GM10248 (cell line): Measurements from ENCODE around the gene KLHL29.

ENCODE experiments used
- CTCF ChIA-PET: fragments of 300-600 bp; sonication (Branson Sonifier 250); formaldehyde crosslinking; extraction: SDS; loops from one replicate; lab custom pipeline; 2021; ENCODE audit warnings: antibody characterized with exemption; lab: Yijun Ruan, JAX
- POLR2A ChIA-PET: fragments of 350-650 bp; sonication (Branson Sonifier 250); formaldehyde crosslinking; extraction: SDS; loops from one replicate; lab custom pipeline; 2020; ENCODE audit warnings: antibody characterized with exemption; lab: Yijun Ruan, JAX
- DNase-seq: peaks from one replicate; pipeline ENCODE4 v3.0.0; 2012; ENCODE audit errors: extremely low spot score
- CTCF ChIP-seq: IDR thresholded peaks from 2 replicates; pipeline ENCODE4 v1.5.1; 2012; ENCODE audit warnings: mild to moderate bottlenecking, low read depth; ENCODE audit errors: extremely low read depth, missing control alignments, control extremely low read depth

The KLHL29 gene

DNA sequence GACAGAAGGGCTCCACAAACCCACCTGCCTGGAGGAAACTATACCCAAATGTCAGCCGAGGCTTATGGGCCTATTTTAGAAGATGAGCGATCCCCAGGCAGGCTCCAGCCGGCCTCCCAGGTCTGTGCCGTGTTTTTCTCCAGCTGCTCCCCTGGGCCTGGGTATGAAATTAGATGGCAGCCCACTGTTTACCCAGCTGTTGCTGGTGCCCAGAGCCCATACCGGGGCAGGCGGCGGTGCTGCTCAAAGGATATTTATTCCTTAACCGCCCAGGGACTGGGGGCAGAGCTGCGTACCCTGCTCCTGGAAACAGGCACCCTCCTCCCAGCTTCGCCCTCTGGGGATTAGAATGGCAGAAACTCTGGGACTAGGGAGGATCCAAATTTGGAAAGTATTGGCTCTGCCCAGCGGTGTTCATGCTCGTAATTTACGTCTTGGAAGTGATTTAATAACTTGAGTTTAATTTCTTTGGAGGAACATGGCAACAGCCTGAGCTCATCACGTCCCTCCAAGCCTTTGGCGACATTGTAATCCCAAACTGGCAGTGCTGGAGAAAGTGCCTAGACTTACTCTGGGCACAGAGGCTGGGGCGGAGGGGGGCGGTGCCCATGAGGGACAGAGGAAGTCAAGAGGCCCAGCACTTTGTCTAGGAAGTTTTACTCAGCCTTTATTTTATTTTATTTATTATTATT lies 199.2 kb downstream of the KLHL29 start:
- CTCF ChIA-PET, result interaction anchor here (2.2 kb wide), 1 partner anchor 9 kb away, joined by 6 read pairs; no protein-coding TSS in a partner anchor

GRCh38 chr2:23585273-23586170 lies 200.5 kb downstream of the KLHL29 start:
- POLR2A ChIA-PET, result no interaction called here
- no peak for DNase-seq
- CTCF ChIA-PET, result interaction anchor here (2.2 kb wide), 1 partner anchor 11 kb away, joined by 6 read pairs; no protein-coding TSS in a partner anchor
- no peak for TF ChIP-seq CTCF

More for the DNA sequence above, 199.2 kb downstream of the KLHL29 start:
- no peak for TF ChIP-seq CTCF
- DNase-seq, result no peak
- POLR2A ChIA-PET, result no interaction called here

GRCh38 chr2:23586741-23587306 lies 201.8 kb downstream of the KLHL29 start:
- DNase-seq, result no peak
- POLR2A ChIA-PET, result no interaction called here
- no peak for TF ChIP-seq CTCF
- CTCF ChIA-PET, result no interaction called here

DNA sequence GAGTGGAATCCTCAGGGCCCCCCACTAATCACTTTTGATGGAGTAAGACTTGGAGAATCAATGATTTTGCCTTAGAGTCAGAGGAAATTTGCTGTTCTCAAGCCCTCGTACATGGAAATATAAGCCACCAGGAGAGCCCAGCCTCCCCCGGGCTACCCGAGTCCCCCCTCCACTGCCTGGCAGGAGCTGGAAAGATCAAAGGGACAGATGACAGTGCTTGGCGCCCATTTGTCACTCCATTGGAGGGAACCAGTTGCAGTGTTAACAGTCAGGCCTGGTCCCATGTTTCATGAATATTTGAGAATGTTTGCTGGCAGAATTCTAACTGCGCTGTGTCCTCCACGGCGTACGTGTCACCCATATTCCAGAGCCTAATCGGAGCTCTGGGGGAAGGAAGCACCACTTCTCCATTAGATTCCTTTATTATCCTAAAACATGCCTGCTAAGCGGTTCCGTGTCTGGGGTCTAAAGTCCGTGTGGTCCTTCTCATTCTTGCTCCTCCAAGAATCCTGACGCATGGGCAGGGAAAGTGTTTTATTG lies 202.4 kb downstream of the KLHL29 start:
- ChIA-PET POLR2A (no interaction called here), CTCF (no interaction called here)
- TF ChIP-seq CTCF, result no peak
- DNase-seq, result no peak

DNA sequence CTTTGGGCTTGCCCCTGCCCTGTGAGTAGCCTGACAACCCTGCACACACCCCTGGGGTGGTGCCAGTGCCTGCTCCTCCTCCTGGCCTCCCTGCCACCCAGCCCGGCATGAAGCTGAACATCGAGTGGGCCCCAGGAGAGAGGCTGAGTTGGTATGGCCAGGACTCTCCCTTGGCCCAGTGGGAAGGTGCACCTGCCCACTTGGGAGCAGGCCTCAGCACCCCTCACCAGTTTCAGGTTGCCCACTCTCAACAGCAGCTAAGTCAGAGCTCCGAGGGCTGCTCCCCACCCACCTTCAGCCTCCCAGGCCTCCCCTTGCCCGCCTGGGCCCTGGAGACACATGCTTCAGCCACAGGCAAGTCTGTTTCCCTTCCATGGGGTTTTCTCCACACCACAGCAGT lies 203.1 kb downstream of the KLHL29 start:
- no peak for TF ChIP-seq CTCF
- POLR2A ChIA-PET, result no interaction called here
- no peak for DNase-seq
- CTCF ChIA-PET, result interaction anchor here (1.9 kb wide), 1 partner anchor 8 kb away, joined by 5 read pairs; no protein-coding TSS in a partner anchor

- DNase-seq, result no peak
- TF ChIP-seq CTCF, result no peak
- ChIA-PET CTCF (interaction anchor here (1.9 kb wide), 1 partner anchor 9 kb away, joined by 5 read pairs; no protein-coding TSS in a partner anchor), POLR2A (no interaction called here)
Measured at GRCh38 chr2:23588508-23589201, 203.7 kb downstream of the KLHL29 start.
